Renal cortex interstitium (tissue), 11 donors: ENCODE data around the gene HCRT. TPM values are rescaled to one million over a fixed set of nuclear protein-coding genes. Genes with fewer than 3 reads are reported as not detected.
"Not testable (repeated sequence)": the region's sequence is repeated elsewhere in the genome, so short reads cannot be mapped to it uniquely, and the experiment has no call there.

Experiments
- DNase-seq, 11 donors: peaks; one replicate each; pipeline ENCODE4 v3.0.0-alpha.2; 2013; ENCODE audit warnings: low read depth in 9 of 11, low spot score in 4 of 11; ENCODE audit errors: extremely low read depth in 1 of 11
- polyA plus RNA-seq, 3 donors: library from polyadenylated mRNA; unstranded; fragments of 120-200 nt; gene quantifications; one replicate each; pipeline ENCODE4 v1.2.1, GENCODE V29; 2013; ENCODE audit not compliant: insufficient read length in 3 of 3

Gene HCRT
- polyA plus RNA-seq, 3 donors, result not detected

DNA sequence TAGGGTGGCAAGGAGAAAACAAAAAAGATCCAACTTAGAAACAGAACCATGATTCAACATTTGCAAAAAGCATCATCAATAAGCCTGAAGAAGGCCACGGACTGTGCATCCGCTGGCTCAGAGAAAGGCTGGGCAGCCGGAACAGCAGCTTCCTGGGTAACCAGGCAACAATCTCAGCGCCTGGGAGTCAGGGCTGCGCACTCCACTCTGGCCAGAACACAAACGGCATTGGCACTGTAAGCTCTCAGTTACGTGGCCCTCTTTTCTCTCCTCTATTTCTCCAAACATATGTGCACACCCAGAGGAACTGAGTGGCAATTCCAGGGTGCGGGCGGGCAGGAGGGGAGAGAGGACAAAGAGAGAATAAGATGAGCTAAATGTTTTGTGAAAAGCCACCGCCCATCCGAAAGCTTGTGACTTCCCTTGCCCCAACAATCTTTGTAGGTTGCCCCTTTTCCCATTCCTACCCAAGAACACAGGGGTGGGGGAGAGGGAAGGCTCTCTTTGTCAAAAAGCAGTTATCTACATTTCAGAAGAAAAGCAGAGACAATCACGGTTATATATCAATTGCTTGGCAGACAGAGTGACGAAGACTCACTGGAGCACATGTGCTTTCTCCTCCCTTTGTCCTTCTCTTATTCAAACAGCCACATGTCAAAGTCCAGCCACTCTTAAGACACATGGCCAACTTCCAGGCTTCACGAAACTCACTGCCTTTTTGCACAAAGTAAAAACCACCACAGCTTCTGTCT lies 15.6 kb upstream of the HCRT start:
- no peak for DNase-seq

GRCh38 chr17:42199416-42200011 lies 14.3 kb upstream of the HCRT start:
- DNase-seq, result no peak

- DNase-seq, result no peak
Measured at GRCh38 chr17:42198897-42199296, 13.6 kb upstream of the HCRT start.

GRCh38 chr17:42197564-42198156 lies 12.4 kb upstream of the HCRT start:
- DNase-seq, result no peak

DNA sequence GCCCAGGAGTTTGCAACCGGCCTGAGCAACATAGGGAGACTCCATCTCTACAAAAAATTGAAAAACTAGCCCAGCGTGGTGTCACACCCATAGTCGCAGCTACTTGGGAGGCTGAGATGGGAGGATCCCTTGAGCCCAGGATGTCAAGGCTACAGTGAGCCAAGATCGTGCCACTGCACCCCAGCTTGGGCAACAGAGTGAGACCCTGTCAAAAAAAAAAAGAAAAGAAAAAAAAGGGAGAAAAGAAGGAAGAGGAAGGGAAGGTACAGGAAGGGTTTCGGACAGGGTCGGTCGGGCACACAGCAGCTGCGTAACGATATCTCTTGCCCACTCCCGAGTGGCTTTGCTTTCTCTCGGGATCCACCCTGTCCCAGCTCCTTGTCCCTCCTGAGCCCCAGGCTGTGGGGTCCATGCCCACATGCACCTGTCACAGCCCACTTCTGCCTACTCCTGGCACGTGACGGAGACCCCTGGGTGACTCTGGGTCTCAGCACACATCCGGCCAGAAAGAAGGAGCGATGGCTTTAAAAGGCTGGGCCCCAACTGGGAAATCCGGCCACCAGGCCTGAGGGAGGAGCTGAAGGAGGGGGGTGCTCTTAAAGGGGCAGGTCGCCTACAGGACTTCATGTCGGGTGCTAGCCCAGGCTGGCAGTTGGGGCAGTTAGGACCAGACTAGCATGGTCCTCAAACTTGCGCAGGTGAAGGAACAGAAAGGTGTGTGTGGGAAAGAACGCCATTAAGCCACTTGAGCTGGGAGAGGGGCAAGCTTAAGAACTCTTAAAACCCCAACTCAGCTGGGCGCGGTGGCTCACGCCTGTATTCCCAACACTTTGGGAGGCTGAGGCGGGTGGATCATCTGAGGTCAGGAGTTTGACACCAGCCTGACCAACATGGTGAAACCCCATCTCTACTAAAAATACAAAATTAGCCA lies 9.0 kb upstream of the HCRT start, which contains the start of gene GHDC:
Gene GHDC, minus strand, starts transcription at position 526 of the 931 bp plus-strand sequence. CDS start 913 bp downstream, outside the sequence.
- DNase-seq, result peak; percentile 44 to 82 (median 75)

- no peak for DNase-seq
Measured at GRCh38 chr17:42193216-42193968, 8.1 kb upstream of the HCRT start.

DNA sequence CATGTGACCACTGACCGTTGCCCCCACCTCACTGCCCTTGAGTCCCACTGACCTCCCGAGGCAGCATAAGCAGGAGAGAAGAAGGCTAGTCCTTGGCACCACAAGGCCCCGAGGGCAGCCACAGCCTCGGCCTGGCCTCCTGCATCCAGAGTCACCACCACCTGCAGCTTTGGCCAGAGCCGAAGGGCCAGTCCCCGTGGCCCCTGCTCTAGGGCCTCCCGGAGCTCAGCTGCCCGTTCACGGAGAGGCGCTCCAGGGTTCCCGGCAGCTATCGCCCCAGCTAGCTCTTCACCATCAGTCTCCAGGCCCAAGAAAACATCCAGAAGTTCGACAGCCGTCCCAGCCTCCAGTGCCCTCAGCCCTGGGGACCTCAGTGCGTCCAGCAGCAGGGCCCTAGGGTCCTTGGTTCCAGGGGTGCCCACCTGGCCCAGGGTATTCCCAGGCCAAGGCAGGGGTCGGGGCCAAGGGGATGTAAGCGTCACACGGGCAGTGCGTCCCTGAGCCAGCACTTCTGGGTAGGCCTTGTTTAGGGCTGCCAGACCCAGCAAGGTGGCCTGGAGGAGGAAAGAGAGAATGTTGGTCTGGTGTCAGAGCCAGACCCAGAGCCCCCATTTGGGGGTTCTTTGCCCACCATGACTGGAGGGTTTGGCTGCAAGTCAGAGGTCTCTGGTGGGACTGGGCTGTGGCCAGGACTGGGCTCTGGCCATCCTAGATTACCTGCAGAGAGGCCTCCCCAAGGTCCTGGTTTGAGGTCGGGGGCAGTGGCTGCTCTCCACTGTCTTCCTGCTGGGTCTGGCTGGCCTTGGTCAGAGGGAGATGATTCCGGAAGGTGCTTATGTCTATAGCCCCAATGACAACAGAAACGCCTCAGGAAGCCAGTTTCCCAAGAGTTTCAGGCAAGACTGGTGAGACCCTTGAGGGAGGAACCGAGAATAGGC lies 7.2 kb upstream of the HCRT start:
- no peak for DNase-seq

DNA sequence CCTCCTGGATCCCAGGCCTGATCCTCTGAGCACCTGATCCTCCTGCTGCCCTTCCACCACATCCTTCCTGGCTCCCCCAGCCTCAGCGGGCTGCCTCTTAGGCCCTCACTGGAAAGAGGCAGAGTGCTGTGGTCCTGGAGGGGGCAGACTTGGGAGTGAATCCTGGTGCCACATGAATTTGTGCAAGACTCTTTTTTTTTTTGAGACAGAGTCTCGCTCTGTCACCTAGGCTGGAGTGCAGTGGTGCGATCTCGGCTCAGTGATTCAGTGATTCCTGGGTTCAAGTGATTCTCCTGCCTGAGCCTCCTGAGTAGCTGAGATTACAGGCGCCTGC lies 6.0 kb upstream of the HCRT start:
- no peak for DNase-seq

GRCh38 chr17:42190491-42191274 lies 5.4 kb upstream of the HCRT start:
- DNase-seq, result no peak

DNA sequence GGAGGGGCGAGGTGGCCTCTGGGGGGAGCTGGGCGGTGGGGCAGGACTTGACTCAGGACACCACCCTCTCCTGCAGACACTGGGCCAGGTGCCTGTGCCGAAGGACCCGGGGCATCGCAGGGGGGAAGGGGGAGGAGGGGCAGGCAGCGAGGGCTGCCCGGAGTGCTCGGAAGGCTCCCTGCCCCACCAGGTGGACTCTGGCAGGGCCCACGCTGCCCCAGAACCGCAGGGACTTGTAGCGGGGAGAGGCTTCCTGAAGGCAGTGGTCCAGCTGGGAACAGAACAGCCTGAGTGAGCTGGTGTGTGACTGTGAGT lies 4.4 kb upstream of the HCRT start:
- DNase-seq, result no peak

DNA sequence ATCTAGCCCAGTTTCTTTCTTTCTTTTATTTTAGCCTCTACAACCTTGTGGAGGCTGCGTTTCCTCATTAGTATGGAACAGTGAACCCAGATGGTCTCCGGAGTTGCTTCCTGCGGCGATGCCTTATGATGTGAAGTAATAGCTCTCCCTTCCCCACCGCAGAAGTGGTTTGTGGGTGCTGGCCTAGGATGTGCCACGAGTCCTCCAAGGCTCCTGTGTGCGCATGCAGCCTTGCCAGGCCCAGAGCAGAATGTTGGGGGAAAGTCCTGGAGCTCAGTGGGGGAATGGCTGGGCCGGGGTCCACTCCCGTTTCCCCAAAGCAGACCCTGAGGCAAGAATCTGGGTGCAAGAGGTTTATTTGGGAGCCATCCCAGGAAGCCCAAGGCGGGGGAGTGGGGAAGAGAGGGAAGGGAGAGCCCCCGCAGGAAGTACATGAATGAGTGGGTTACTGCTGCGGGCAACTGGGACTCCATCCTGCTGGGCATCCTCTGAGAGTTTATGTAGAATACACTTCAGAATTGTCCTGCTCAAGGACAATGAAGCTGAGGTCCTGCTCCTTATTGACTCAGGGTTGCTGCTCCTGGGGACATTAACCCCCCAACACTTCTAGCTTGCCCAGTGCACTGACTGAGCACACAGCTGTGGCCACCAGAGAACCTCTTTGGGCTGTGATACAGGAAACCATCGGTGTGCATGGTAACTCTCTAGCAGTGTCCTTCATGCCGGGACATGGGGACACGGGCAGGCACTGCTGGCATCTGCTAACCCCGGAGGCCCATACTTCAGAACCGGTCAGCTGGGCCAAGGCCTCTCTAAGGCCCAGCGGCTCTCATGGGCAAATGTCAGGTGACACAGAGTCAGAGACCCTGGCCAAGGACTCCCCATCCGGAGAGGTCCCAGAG lies 3.7 kb upstream of the HCRT start:
- no peak for DNase-seq

GRCh38 chr17:42187833-42188232 lies 2.6 kb upstream of the HCRT start:
- DNase-seq, result no peak

DNA sequence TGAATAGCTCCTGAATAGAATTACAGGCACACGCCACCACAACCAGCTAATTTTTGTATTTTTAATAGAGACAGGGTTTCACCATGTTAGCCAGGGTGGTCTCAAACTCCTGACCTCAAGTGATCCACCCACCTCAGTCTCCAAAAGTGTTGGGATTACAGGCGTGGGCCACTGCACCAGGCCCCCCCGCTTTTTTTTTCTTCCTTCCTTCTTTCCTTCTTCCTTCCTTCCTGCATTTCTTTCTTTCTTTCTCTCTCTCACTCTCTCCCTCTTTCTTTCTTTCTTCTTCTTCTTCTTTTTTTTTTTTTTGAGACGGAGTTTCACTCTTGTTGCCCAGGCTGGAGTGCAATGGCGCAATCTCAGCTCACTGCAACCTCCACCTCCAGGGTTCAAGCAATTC lies 939 bp upstream of the HCRT start:
- not testable (repeated sequence) for DNase-seq

DNA sequence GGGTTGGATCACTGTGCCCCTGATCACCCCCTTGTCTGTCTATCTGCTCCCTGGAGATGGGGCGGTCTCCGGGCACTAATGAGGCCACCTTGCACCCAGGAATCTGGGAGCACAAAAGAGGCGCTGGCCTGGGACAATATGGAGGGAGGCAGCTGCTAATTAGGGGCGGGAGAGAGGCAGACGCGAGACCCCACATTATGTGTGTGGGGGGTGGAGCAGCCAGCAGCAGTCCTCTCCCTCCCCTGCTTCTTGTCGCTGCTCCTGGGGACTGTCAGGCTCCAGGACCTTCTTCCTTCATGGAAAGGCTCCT lies 324 bp upstream of the HCRT start:
- DNase-seq, result no peak

GRCh38 chr17:42183741-42184711 lies 1.2 kb downstream of the HCRT start:
- peak in 9 of 11 donors; percentile 41 to 70 (median 58) for DNase-seq
